ENCODE results near the gene ELFN2. TPM values are rescaled to one million over a fixed set of nuclear protein-coding genes. Genes with fewer than 3 reads are reported as not detected.

The ELFN2 gene
- total RNA-seq, 2 donors from 2014 or later, result not detected

GRCh38 chr22:37456346-37456745 is 29.1 kb upstream of the ELFN2 start:
- H3K27ac ChIP-seq, result no peak overlapping the region
- no peaks in the 10 kb centered on the region for H3K36me3 ChIP-seq
- H3K4me1 ChIP-seq, result no peaks in the 10 kb centered on the region
- TF ChIP-seq CTCF (IDR thresholded peaks at IDR 0.05), result no peak
- DNase-seq (ENCODE audit: low spot score), result no peak
- peaks cover 0 to 3% of the 10 kb centered on the region in 2 donors for H3K9me3 ChIP-seq
- H3K4me3 ChIP-seq, result no peak overlapping the region
- no peaks in the 10 kb centered on the region for H3K27me3 ChIP-seq

- TF ChIP-seq CTCF (IDR thresholded peaks at IDR 0.05), result no peak
- H3K27ac ChIP-seq, result no peak overlapping the region
- no peaks in the 10 kb centered on the region for H3K4me1 ChIP-seq
- H3K9me3 ChIP-seq, result peaks cover 0 to 8% of the 10 kb centered on the region in 2 donors
- H3K36me3 ChIP-seq, result no peaks in the 10 kb centered on the region
- H3K4me3 ChIP-seq, result no peak overlapping the region
- no peaks in the 10 kb centered on the region for H3K27me3 ChIP-seq
- no peak for DNase-seq (ENCODE audit: low spot score)
These were observed 28.6 kb upstream of the ELFN2 start for GRCh38 chr22:37455896-37456295.

- no peaks in the 10 kb centered on the region for H3K27me3 ChIP-seq
- no peak for DNase-seq (ENCODE audit: low spot score)
These were observed 27.8 kb upstream of the ELFN2 start for GRCh38 chr22:37454857-37455686.

GRCh38 chr22:37453696-37454095 is 26.4 kb upstream of the ELFN2 start:
- Histone ChIP-seq H3K36me3 (no peaks in the 10 kb centered on the region), H3K4me3 (no peak overlapping the region), H3K27me3 (no peaks in the 10 kb centered on the region), H3K9me3 (peaks cover 0 to 10% of the 10 kb centered on the region in 2 donors), H3K4me1 (no peaks in the 10 kb centered on the region), H3K27ac (no peak overlapping the region)
- DNase-seq (ENCODE audit: low spot score), result no peak
- no peak for TF ChIP-seq CTCF (IDR thresholded peaks at IDR 0.05)

More at GRCh38 chr22:37454857-37455686, 27.8 kb upstream of the ELFN2 start:
- Histone ChIP-seq H3K27ac (no peak overlapping the region), H3K9me3 (peaks cover 0 to 10% of the 10 kb centered on the region in 2 donors), H3K4me3 (no peak overlapping the region), H3K4me1 (no peaks in the 10 kb centered on the region), H3K36me3 (no peaks in the 10 kb centered on the region)
- no peak for TF ChIP-seq CTCF (IDR thresholded peaks at IDR 0.05)

- no peak for TF ChIP-seq CTCF (IDR thresholded peaks at IDR 0.05)
- Histone ChIP-seq H3K4me3 (no peak overlapping the region), H3K27ac (no peak overlapping the region), H3K27me3 (no peaks in the 10 kb centered on the region), H3K4me1 (no peaks in the 10 kb centered on the region), H3K9me3 (peaks cover 0 to 10% of the 10 kb centered on the region in 2 donors), H3K36me3 (no peaks in the 10 kb centered on the region)
- no peak for DNase-seq (ENCODE audit: low spot score)
These were observed 23.9 kb upstream of the ELFN2 start for GRCh38 chr22:37451218-37451617.

All from right atrium auricular region (tissue), 2 donors.